Nephron (organoid): ENCODE data around the gene RNF150.

Experiments
- H3K27ac Mint-ChIP-seq, 3 experiments: 2 replicates each; pipeline ENCODE4 v1.8.0; 2020; ENCODE audit warnings: mixed read lengths in 3 of 3, mild to moderate bottlenecking in 2 of 3, moderate library complexity in 1 of 3
- H3K27me3 Mint-ChIP-seq: 2 replicates; pipeline ENCODE4 v1.8.0; 2021; ENCODE audit warnings: low read depth, mild to moderate bottlenecking, moderate library complexity, mixed read lengths
- H3K36me3 Mint-ChIP-seq: 2 replicates; pipeline ENCODE4 v1.8.0; 2020; ENCODE audit warnings: low read depth, mixed read lengths
- H3K4me1 Mint-ChIP-seq: 2 replicates; pipeline ENCODE4 v1.8.0; 2020; ENCODE audit warnings: mixed read lengths
- H3K4me3 Mint-ChIP-seq, 3 experiments: 2 replicates each; pipeline ENCODE4 v1.8.0; 2020; ENCODE audit warnings: mild to moderate bottlenecking in 3 of 3, mixed read lengths in 3 of 3, moderate library complexity in 2 of 3
- H3K9me3 Mint-ChIP-seq: 2 replicates; pipeline ENCODE4 v1.8.0; 2020; ENCODE audit warnings: mixed read lengths
- CTCF ChIP-seq, 3 experiments: fragments of 200-600 bp; sonication (generic); IDR thresholded peaks; one replicate each; pipeline ENCODE4 v1.5.0; 2021; ENCODE audit warnings: antibody characterized with exemption in 3 of 3; ENCODE audit not compliant: unreplicated experiment in 3 of 3

RNF150 gene

GRCh38 chr4:140871368-140871767 is 261.9 kb downstream of the RNF150 start:
- Mint-ChIP-seq H3K27me3 (no peaks in the 10 kb centered on the region), H3K9me3 (no peaks in the 10 kb centered on the region), H3K36me3 (peaks cover 5% of the 10 kb centered on the region), H3K4me1 (peaks cover 62% of the 10 kb centered on the region), H3K27ac (peak overlapping the region; percentile 50 to 59 (median 56)), H3K4me3 (peak overlapping the region in 1 of 3 experiments; percentile 10)
- TF ChIP-seq CTCF (IDR thresholded peaks at IDR 0.05; ENCODE audit: unreplicated experiment in 3 of 3): no peak

- peak overlapping the region in 1 of 3 experiments; percentile 56 for H3K27ac Mint-ChIP-seq
Observed at GRCh38 chr4:140870427-140870826, 262.8 kb downstream of the RNF150 start.

GRCh38 chr4:140869446-140869845 is 263.8 kb downstream of the RNF150 start:
- no peaks in the 10 kb centered on the region for H3K27me3 Mint-ChIP-seq
- TF ChIP-seq CTCF (IDR thresholded peaks at IDR 0.05; ENCODE audit: unreplicated experiment in 3 of 3): no peak
- peaks cover 61% of the 10 kb centered on the region for H3K4me1 Mint-ChIP-seq
- H3K27ac Mint-ChIP-seq: no peak overlapping the region
- no peak overlapping the region for H3K4me3 Mint-ChIP-seq
- peaks cover 12% of the 10 kb centered on the region for H3K36me3 Mint-ChIP-seq
- H3K9me3 Mint-ChIP-seq: no peaks in the 10 kb centered on the region

More at GRCh38 chr4:140870427-140870826, 262.8 kb downstream of the RNF150 start:
- H3K4me1 Mint-ChIP-seq: peaks cover 54% of the 10 kb centered on the region
- H3K36me3 Mint-ChIP-seq: peaks cover 5% of the 10 kb centered on the region
- H3K9me3 Mint-ChIP-seq: no peaks in the 10 kb centered on the region
- no peak overlapping the region for H3K4me3 Mint-ChIP-seq
- no peak for TF ChIP-seq CTCF (IDR thresholded peaks at IDR 0.05; ENCODE audit: unreplicated experiment in 3 of 3)
- no peaks in the 10 kb centered on the region for H3K27me3 Mint-ChIP-seq

- Mint-ChIP-seq H3K27me3 (peaks cover 4% of the 10 kb centered on the region), H3K36me3 (peaks cover 25% of the 10 kb centered on the region)
Observed at GRCh38 chr4:140867356-140867755, 265.9 kb downstream of the RNF150 start.

GRCh38 chr4:140866492-140867005 is 266.7 kb downstream of the RNF150 start:
- Mint-ChIP-seq H3K36me3 (peaks cover 25% of the 10 kb centered on the region), H3K27me3 (peaks cover 4% of the 10 kb centered on the region), H3K27ac (peak overlapping the region in 1 of 3 experiments; percentile 20), H3K4me3 (no peak overlapping the region), H3K9me3 (no peaks in the 10 kb centered on the region), H3K4me1 (peaks cover 54% of the 10 kb centered on the region)
- TF ChIP-seq CTCF (IDR thresholded peaks at IDR 0.05; ENCODE audit: unreplicated experiment in 3 of 3): no peak

More at GRCh38 chr4:140867356-140867755, 265.9 kb downstream of the RNF150 start:
- TF ChIP-seq CTCF (IDR thresholded peaks at IDR 0.05; ENCODE audit: unreplicated experiment in 3 of 3): no peak
- peak overlapping the region in 1 of 3 experiments; percentile 55 for H3K4me3 Mint-ChIP-seq
- peaks cover 58% of the 10 kb centered on the region for H3K4me1 Mint-ChIP-seq
- peak overlapping the region in 1 of 3 experiments; percentile 18 for H3K27ac Mint-ChIP-seq
- H3K9me3 Mint-ChIP-seq: no peaks in the 10 kb centered on the region
